B cell (primary cell): Measurements from ENCODE around the gene MED17. TPM values are rescaled to one million over a fixed set of nuclear protein-coding genes. Genes with fewer than 3 reads are reported as not detected.

Source experiments
- ATAC-seq: fragments of 200-7000 bp; cut with Tn5 transposase; one replicate; pipeline ENCODE4 v1.10.0; 2021; ENCODE audit warnings: low read depth, mild to moderate bottlenecking, moderate number of reproducible peaks, moderate library complexity
- CTCF ChIA-PET: fragments of 350-600 bp; sonication (Branson Sonifier 250); formaldehyde crosslinking; loops from one replicate; lab custom pipeline; 2021; ENCODE audit warnings: antibody characterized with exemption, inconsistent platforms; lab: Charles Lee
- POLR2A ChIA-PET: fragments of 350-600 bp; sonication (Branson Sonifier 250); formaldehyde crosslinking; loops from one replicate; lab custom pipeline; 2021; ENCODE audit warnings: antibody characterized with exemption; lab: Charles Lee
- DNase-seq: peaks from one replicate; pipeline ENCODE4 v3.0.0; 2013
- H2AFZ ChIP-seq: 2 replicates; pipeline ENCODE4 v1.6.1; 2012; ENCODE audit warnings: mild to moderate bottlenecking, low read depth, low read length; ENCODE audit not compliant: insufficient read depth, poor library complexity, severe bottlenecking
- H3K27ac ChIP-seq, 2 donors: 1 replicate in 1 of 2; 2 replicates in 1 of 2; pipeline ENCODE4 v1.5.1; 2012 to 2013; ENCODE audit warnings: low read length in 2 of 2, mild to moderate bottlenecking in 2 of 2, moderate library complexity in 1 of 2
- H3K27me3 ChIP-seq, 4 experiments: fragments of 200-600 bp in 1 of 4; sonication (generic) in 1 of 4; replicated peaks in 1 of 4; 1 replicate in 2 of 4; 2 replicates in 2 of 4; pipeline versions ENCODE4 v1.6.1 to v1.7.0; 2013 to 2016; ENCODE audit warnings: low read length in 3 of 4, mild to moderate bottlenecking in 2 of 4, mixed read lengths in 1 of 4, moderate library complexity in 1 of 4; ENCODE audit not compliant: insufficient read depth in 4 of 4, control insufficient read depth in 3 of 4; ENCODE audit errors: control extremely low read depth in 1 of 4
- H3K36me3 ChIP-seq, 2 experiments: replicated peaks in 1 of 2; 1 replicate in 1 of 2; 2 replicates in 1 of 2; pipeline versions ENCODE4 v1.6.1 to v1.7.1; 2013; ENCODE audit warnings: low read length in 1 of 2; ENCODE audit not compliant: insufficient read depth in 2 of 2, control insufficient read depth in 1 of 2; ENCODE audit errors: control extremely low read depth in 1 of 2, extremely low read depth in 1 of 2
- H3K4me1 ChIP-seq, 2 donors: fragments of 200-600 bp in 1 of 2; sonication (generic) in 1 of 2; 1 replicate in 1 of 2; 2 replicates in 1 of 2; pipeline versions ENCODE4 v1.5.1 to v1.6.1; 2013 to 2017; ENCODE audit warnings: low read length in 2 of 2; ENCODE audit not compliant: control insufficient read depth in 2 of 2, insufficient read depth in 2 of 2
- H3K4me2 ChIP-seq: replicated peaks from 2 replicates; pipeline ENCODE3; 2012; ENCODE audit warnings: mild to moderate bottlenecking, low read depth, low read length; ENCODE audit not compliant: poor library complexity, severe bottlenecking
- H3K4me3 ChIP-seq, 5 experiments: fragments of 200-600 bp in 1 of 5; sonication (generic) in 1 of 5; 1 replicate in 3 of 5; 2 replicates in 2 of 5; pipeline versions ENCODE4 v1.5.1 to v1.7.0; 2011 to 2016; ENCODE audit warnings: low read length in 4 of 5, mild to moderate bottlenecking in 4 of 5, low read depth in 2 of 5, control low read depth in 1 of 5, moderate library complexity in 1 of 5; ENCODE audit not compliant: insufficient read depth in 1 of 5; ENCODE audit errors: control extremely low read depth in 1 of 5, extremely low read depth in 1 of 5
- H3K79me2 ChIP-seq: fragments of 200-600 bp; sonication (generic); one replicate; pipeline ENCODE4 v1.6.0; 2016; ENCODE audit warnings: low read length; ENCODE audit not compliant: control insufficient read depth, insufficient read depth
- H3K9ac ChIP-seq: fragments of 200-600 bp; sonication (generic); 2 replicates; pipeline ENCODE4 v1.6.1; 2017; ENCODE audit warnings: mild to moderate bottlenecking, low read length, moderate library complexity
- H3K9me3 ChIP-seq, 3 donors: one replicate each; pipeline versions ENCODE4 v1.6.1 to v1.7.1; 2013; ENCODE audit warnings: low read length in 2 of 3; ENCODE audit not compliant: control insufficient read depth in 2 of 3, insufficient read depth in 1 of 3; ENCODE audit errors: control extremely low read depth in 1 of 3
- H4K20me1 ChIP-seq: 2 replicates; pipeline ENCODE4 v1.6.0; 2012; ENCODE audit warnings: mild to moderate bottlenecking, low read length; ENCODE audit not compliant: insufficient read depth, control insufficient read depth, poor library complexity, severe bottlenecking
- H3K27ac Mint-ChIP-seq: one replicate; pipeline ENCODE4 v1.8.0; 2021; ENCODE audit warnings: mixed read lengths
- H3K27me3 Mint-ChIP-seq: one replicate; pipeline ENCODE4 v1.8.0; 2021; ENCODE audit warnings: mixed read lengths
- H3K4me1 Mint-ChIP-seq: one replicate; pipeline ENCODE4 v1.8.0; 2021; ENCODE audit warnings: mixed read lengths
- H3K4me3 Mint-ChIP-seq: one replicate; pipeline ENCODE4 v1.8.0; 2021; ENCODE audit warnings: mixed read lengths
- H3K9me3 Mint-ChIP-seq: one replicate; pipeline ENCODE4 v1.8.0; 2022; ENCODE audit warnings: mixed read lengths; ENCODE audit not compliant: insufficient read depth
- EZH2 ChIP-seq: IDR thresholded peaks from 2 replicates; pipeline ENCODE4 v1.6.1; 2012; ENCODE audit warnings: borderline replicate concordance, low read depth, mild to moderate bottlenecking, moderate library complexity, low read length; ENCODE audit not compliant: insufficient read depth, poor library complexity, severe bottlenecking
- WGBS: methylation state at CpG from one replicate; pipeline ENCODE4 v1.1.5; 2013; ENCODE audit warnings: missing lambda C conversion rate; ENCODE audit not compliant: insufficient coverage; 5-methylcytosine and 5-hydroxymethylcytosine counted together
- intact Hi-C: fragments of 100-400 bp; cut with micrococcal nuclease; formaldehyde crosslinking; loops from one replicate; pipeline ENCODE4 v1.10.0; 2022
- polyA plus RNA-seq: library from polyadenylated mRNA; depleted of rRNA; stranded (reverse); fragments of >200 nt; gene quantifications from 2 replicates; pipeline ENCODE4 v1.2.3, GENCODE V29; 2012
- total RNA-seq, 2 donors: library from RNA; stranded (reverse); fragments of 120-200 nt in 1 of 2; gene quantifications; 1 replicate in 1 of 2; 2 replicates in 1 of 2; pipeline versions ENCODE4 v1.2.3 to v1.2.4, GENCODE V29; 2013 to 2022
- TF ChIP-seq, protein P1 (sequence below): fragments of 200-600 bp; IDR thresholded peaks from one replicate; pipeline ENCODE4 v1.8.0; 2022; ENCODE audit warnings: antibody characterized with exemption, mild to moderate bottlenecking

The MED17 gene
- total and polyA plus RNA-seq, 2 donors (not counting 1 experiment from before 2014, with no cell fraction given), result 26.1 to 78.1 TPM

GRCh38 chr11:93827363-93827762 is 43.3 kb downstream of the MED17 start:
- no peak for DNase-seq
- ATAC-seq, result no peak
- Histone ChIP-seq H3K4me3 (no peak overlapping the region), H3K4me2 (no peak overlapping the region), H3K9me3 (no peaks in the 10 kb centered on the region), H4K20me1 (no peaks in the 10 kb centered on the region), H2AFZ (no peak overlapping the region), H3K9ac (no peak overlapping the region), H3K27me3 (no peaks in the 10 kb centered on the region), H3K4me1 (no peaks in the 10 kb centered on the region), H3K79me2 (no peaks in the 10 kb centered on the region), H3K36me3 (no peaks in the 10 kb centered on the region), H3K27ac (no peak overlapping the region)
- ChIA-PET POLR2A (no interaction called here), CTCF (no interaction called here)
- no peak for TF ChIP-seq EZH2
- TF ChIP-seq, protein P1, sequence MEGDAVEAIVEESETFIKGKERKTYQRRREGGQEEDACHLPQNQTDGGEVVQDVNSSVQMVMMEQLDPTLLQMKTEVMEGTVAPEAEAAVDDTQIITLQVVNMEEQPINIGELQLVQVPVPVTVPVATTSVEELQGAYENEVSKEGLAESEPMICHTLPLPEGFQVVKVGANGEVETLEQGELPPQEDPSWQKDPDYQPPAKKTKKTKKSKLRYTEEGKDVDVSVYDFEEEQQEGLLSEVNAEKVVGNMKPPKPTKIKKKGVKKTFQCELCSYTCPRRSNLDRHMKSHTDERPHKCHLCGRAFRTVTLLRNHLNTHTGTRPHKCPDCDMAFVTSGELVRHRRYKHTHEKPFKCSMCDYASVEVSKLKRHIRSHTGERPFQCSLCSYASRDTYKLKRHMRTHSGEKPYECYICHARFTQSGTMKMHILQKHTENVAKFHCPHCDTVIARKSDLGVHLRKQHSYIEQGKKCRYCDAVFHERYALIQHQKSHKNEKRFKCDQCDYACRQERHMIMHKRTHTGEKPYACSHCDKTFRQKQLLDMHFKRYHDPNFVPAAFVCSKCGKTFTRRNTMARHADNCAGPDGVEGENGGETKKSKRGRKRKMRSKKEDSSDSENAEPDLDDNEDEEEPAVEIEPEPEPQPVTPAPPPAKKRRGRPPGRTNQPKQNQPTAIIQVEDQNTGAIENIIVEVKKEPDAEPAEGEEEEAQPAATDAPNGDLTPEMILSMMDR, result no peak
- H3K4me3 Mint-ChIP-seq, result no peak overlapping the region
- WGBS, result 78% methylated on average over 1 of the region's 1 CpG
- H3K9me3 Mint-ChIP-seq, result no peaks in the 10 kb centered on the region
- peaks cover 10% of the 10 kb centered on the region for H3K27me3 Mint-ChIP-seq
- no peak overlapping the region for H3K27ac Mint-ChIP-seq
- H3K4me1 Mint-ChIP-seq, result no peaks in the 10 kb centered on the region
- intact Hi-C loops, result no loop called here

GRCh38 chr11:93829598-93829997 is 45.5 kb downstream of the MED17 start:
- 85% methylated on average over 3 of the region's 3 CpGs for WGBS
- H3K4me3 Mint-ChIP-seq, result no peak overlapping the region

More at GRCh38 chr11:93829598-93829997, 45.5 kb downstream of the MED17 start:
- Histone ChIP-seq H3K9me3 (no peaks in the 10 kb centered on the region), H3K36me3 (no peaks in the 10 kb centered on the region), H3K4me3 (no peak overlapping the region), H3K4me1 (no peaks in the 10 kb centered on the region), H2AFZ (no peak overlapping the region), H3K27ac (no peak overlapping the region), H3K27me3 (peaks cover 0 to 3% (median 0%) of the 10 kb centered on the region in 4 experiments), H3K9ac (no peak overlapping the region), H4K20me1 (no peaks in the 10 kb centered on the region), H3K79me2 (no peaks in the 10 kb centered on the region), H3K4me2 (no peak overlapping the region)
- H3K9me3 Mint-ChIP-seq, result no peaks in the 10 kb centered on the region
- H3K27me3 Mint-ChIP-seq, result peaks cover 20% of the 10 kb centered on the region
- no peak for ATAC-seq
- H3K27ac Mint-ChIP-seq, result no peak overlapping the region
- ChIA-PET CTCF (no interaction called here), POLR2A (no interaction called here)
- no peak for TF ChIP-seq EZH2
- TF ChIP-seq, protein P1, result no peak
- intact Hi-C loops, result no loop called here
- no peak for DNase-seq
- H3K4me1 Mint-ChIP-seq, result no peaks in the 10 kb centered on the region
